Right atrium auricular region (tissue), 2 donors: ENCODE results near the gene KIF18A. TPM values are rescaled to one million over a fixed set of nuclear protein-coding genes. Genes with fewer than 3 reads are reported as not detected.
"Not testable (repeated sequence)": the region's sequence is repeated elsewhere in the genome, so short reads cannot be mapped to it uniquely, and the experiment has no call there.

Source experiments
- DNase-seq: peaks from one replicate; pipeline ENCODE4 v3.0.0-alpha.2; 2019; ENCODE audit warnings: low spot score
- H3K27ac ChIP-seq, 2 donors: fragments of 200-600 bp; sonication (generic); 1 replicate in 1 of 2; 2 replicates in 1 of 2; pipeline ENCODE4 v1.5.1; 2016 to 2019
- H3K27me3 ChIP-seq, 2 donors: fragments of 200-600 bp; sonication (generic); one replicate each; pipeline versions ENCODE4 v1.5.1 to v1.6.0; 2017 to 2019
- H3K36me3 ChIP-seq: fragments of 200-600 bp; sonication (generic); one replicate; pipeline ENCODE4 v1.5.1; 2016
- H3K4me1 ChIP-seq, 2 donors: fragments of 200-600 bp; sonication (generic); one replicate each; pipeline versions ENCODE4 v1.5.1 to v1.6.0; 2017 to 2019
- H3K4me3 ChIP-seq, 2 donors: fragments of 200-600 bp; sonication (generic); 1 replicate in 1 of 2; 2 replicates in 1 of 2; pipeline ENCODE4 v1.5.1; 2017 to 2019; ENCODE audit warnings: mild to moderate bottlenecking in 1 of 2, moderate library complexity in 1 of 2
- H3K9me3 ChIP-seq, 2 donors: fragments of 200-600 bp; sonication (generic); one replicate each; pipeline ENCODE4 v1.5.1; 2019
- CTCF ChIP-seq, 2 donors: fragments of 200-600 bp; sonication (generic); IDR thresholded peaks; one replicate each; pipeline ENCODE4 v1.5.1; 2019; ENCODE audit warnings: antibody characterized with exemption in 2 of 2
- total RNA-seq, 2 donors: library from RNA; depleted of rRNA; stranded (reverse); fragments of >200 nt; gene quantifications; one replicate each; pipeline ENCODE4 v1.1.0, GENCODE V29; 2016

Gene KIF18A
- total RNA-seq, 2 donors from 2014 or later = 0.43 to 0.52 TPM

- no peak for TF ChIP-seq CTCF (IDR thresholded peaks at IDR 0.05)
- Histone ChIP-seq H3K4me1 (no peaks in the 10 kb centered on the region), H3K27me3 (no peaks in the 10 kb centered on the region), H3K9me3 (no peaks in the 10 kb centered on the region), H3K4me3 (no peak overlapping the region), H3K27ac (no peak overlapping the region), H3K36me3 (no peaks in the 10 kb centered on the region)
- no peak for DNase-seq
Measured at GRCh38 chr11:28098257-28098656, 9.7 kb downstream of the KIF18A start.

GRCh38 chr11:28092786-28093185, 15.2 kb downstream of the KIF18A start:
- H3K4me1 ChIP-seq = no peaks in the 10 kb centered on the region
- H3K27ac ChIP-seq = no peak overlapping the region
- H3K9me3 ChIP-seq = no peaks in the 10 kb centered on the region
- H3K36me3 ChIP-seq = no peaks in the 10 kb centered on the region
- H3K4me3 ChIP-seq = no peak overlapping the region
- no peak for TF ChIP-seq CTCF (IDR thresholded peaks at IDR 0.05)
- DNase-seq = no peak
- no peaks in the 10 kb centered on the region for H3K27me3 ChIP-seq

GRCh38 chr11:28090052-28090749, 17.8 kb downstream of the KIF18A start:
- Histone ChIP-seq H3K36me3 (no peaks in the 10 kb centered on the region), H3K27ac (no peak overlapping the region), H3K9me3 (no peaks in the 10 kb centered on the region), H3K27me3 (no peaks in the 10 kb centered on the region), H3K4me1 (no peaks in the 10 kb centered on the region), H3K4me3 (no peak overlapping the region)
- TF ChIP-seq CTCF (IDR thresholded peaks at IDR 0.05) = no peak
- no peak for DNase-seq

GRCh38 chr11:28089378-28089777, 18.6 kb downstream of the KIF18A start:
- DNase-seq = no peak
- Histone ChIP-seq H3K27me3 (no peaks in the 10 kb centered on the region), H3K9me3 (no peaks in the 10 kb centered on the region), H3K4me1 (no peaks in the 10 kb centered on the region), H3K36me3 (no peaks in the 10 kb centered on the region), H3K4me3 (no peak overlapping the region), H3K27ac (no peak overlapping the region)
- no peak for TF ChIP-seq CTCF (IDR thresholded peaks at IDR 0.05)

GRCh38 chr11:28087693-28088092, 20.3 kb downstream of the KIF18A start:
- H3K27ac ChIP-seq, H3K4me1 ChIP-seq, H3K36me3 ChIP-seq, H3K27me3 ChIP-seq, DNase-seq, H3K9me3 ChIP-seq, H3K4me3 ChIP-seq: not testable (repeated sequence)

- not testable (repeated sequence) for H3K27ac ChIP-seq, H3K27me3 ChIP-seq, H3K36me3 ChIP-seq, H3K9me3 ChIP-seq, H3K4me1 ChIP-seq, DNase-seq, H3K4me3 ChIP-seq
Measured at GRCh38 chr11:28087192-28087591, 20.8 kb downstream of the KIF18A start.

- Histone ChIP-seq H3K4me1 (no peaks in the 10 kb centered on the region), H3K27ac (no peak overlapping the region), H3K9me3 (no peaks in the 10 kb centered on the region), H3K36me3 (no peaks in the 10 kb centered on the region), H3K27me3 (no peaks in the 10 kb centered on the region), H3K4me3 (no peak overlapping the region)
- no peak for DNase-seq
- no peak for TF ChIP-seq CTCF (IDR thresholded peaks at IDR 0.05)
Measured at GRCh38 chr11:28086569-28086968, 21.4 kb downstream of the KIF18A start.
